Nephron (organoid): Measurements from ENCODE around the gene TMEM63B.
"Not testable (repeated sequence)": the region's sequence is repeated elsewhere in the genome, so short reads cannot be mapped to it uniquely, and the experiment has no call there.

Experiments
- H3K27ac Mint-ChIP-seq, 3 experiments: 2 replicates each; pipeline ENCODE4 v1.8.0; 2020; ENCODE audit warnings: mixed read lengths in 3 of 3, mild to moderate bottlenecking in 2 of 3, moderate library complexity in 1 of 3
- H3K27me3 Mint-ChIP-seq: 2 replicates; pipeline ENCODE4 v1.8.0; 2021; ENCODE audit warnings: low read depth, mild to moderate bottlenecking, moderate library complexity, mixed read lengths
- H3K36me3 Mint-ChIP-seq: 2 replicates; pipeline ENCODE4 v1.8.0; 2020; ENCODE audit warnings: low read depth, mixed read lengths
- H3K4me1 Mint-ChIP-seq: 2 replicates; pipeline ENCODE4 v1.8.0; 2020; ENCODE audit warnings: mixed read lengths
- H3K4me3 Mint-ChIP-seq, 3 experiments: 2 replicates each; pipeline ENCODE4 v1.8.0; 2020; ENCODE audit warnings: mild to moderate bottlenecking in 3 of 3, mixed read lengths in 3 of 3, moderate library complexity in 2 of 3
- H3K9me3 Mint-ChIP-seq: 2 replicates; pipeline ENCODE4 v1.8.0; 2020; ENCODE audit warnings: mixed read lengths
- CTCF ChIP-seq, 3 experiments: fragments of 200-600 bp; sonication (generic); IDR thresholded peaks; one replicate each; pipeline ENCODE4 v1.5.0; 2021; ENCODE audit warnings: antibody characterized with exemption in 3 of 3; ENCODE audit not compliant: unreplicated experiment in 3 of 3

The TMEM63B gene

GRCh38 chr6:44093750-44094402, 33.5 kb upstream of the TMEM63B start:
- Mint-ChIP-seq H3K9me3 (no peaks in the 10 kb centered on the region), H3K27me3 (no peaks in the 10 kb centered on the region), H3K36me3 (peaks cover 19% of the 10 kb centered on the region), H3K4me1 (no peaks in the 10 kb centered on the region), H3K4me3 (no peak overlapping the region), H3K27ac (peak overlapping the region in 1 of 3 experiments; percentile 82)
- no peak for TF ChIP-seq CTCF (IDR thresholded peaks at IDR 0.05; ENCODE audit: unreplicated experiment in 3 of 3)

- H3K9me3 Mint-ChIP-seq, result no peaks in the 10 kb centered on the region
- H3K4me3 Mint-ChIP-seq, result no peak overlapping the region
- H3K27me3 Mint-ChIP-seq, result no peaks in the 10 kb centered on the region
- H3K36me3 Mint-ChIP-seq, result peaks cover 20% of the 10 kb centered on the region
- no peaks in the 10 kb centered on the region for H3K4me1 Mint-ChIP-seq
- TF ChIP-seq CTCF (IDR thresholded peaks at IDR 0.05; ENCODE audit: unreplicated experiment in 3 of 3), result no peak
- H3K27ac Mint-ChIP-seq, result peak overlapping the region in 2 of 3 experiments; percentile 35 to 82
Measured at GRCh38 chr6:44094403-44095242, 32.7 kb upstream of the TMEM63B start.

GRCh38 chr6:44095243-44095623, 32.1 kb upstream of the TMEM63B start:
- peak overlapping the region in 1 of 3 experiments; percentile 82 for H3K27ac Mint-ChIP-seq
- not testable (repeated sequence) for H3K4me3 Mint-ChIP-seq, H3K4me1 Mint-ChIP-seq, H3K9me3 Mint-ChIP-seq, H3K27me3 Mint-ChIP-seq
- H3K36me3 Mint-ChIP-seq, result peaks cover 22% of the 10 kb centered on the region

- H3K36me3 Mint-ChIP-seq, result peaks cover 16% of the 10 kb centered on the region
- no peaks in the 10 kb centered on the region for H3K27me3 Mint-ChIP-seq
- H3K9me3 Mint-ChIP-seq, result no peaks in the 10 kb centered on the region
- TF ChIP-seq CTCF (IDR thresholded peaks at IDR 0.05; ENCODE audit: unreplicated experiment in 3 of 3), result peak; percentile 73 to 80 (median 78)
- H3K4me1 Mint-ChIP-seq, result no peaks in the 10 kb centered on the region
- peak overlapping the region in 1 of 3 experiments; percentile 65 for H3K27ac Mint-ChIP-seq
- H3K4me3 Mint-ChIP-seq, result no peak overlapping the region
Measured at GRCh38 chr6:44096612-44097011, 30.7 kb upstream of the TMEM63B start.

- Mint-ChIP-seq H3K9me3 (no peaks in the 10 kb centered on the region), H3K4me1 (no peaks in the 10 kb centered on the region), H3K27me3 (no peaks in the 10 kb centered on the region), H3K36me3 (peaks cover 15% of the 10 kb centered on the region), H3K27ac (no peak overlapping the region), H3K4me3 (no peak overlapping the region)
- no peak for TF ChIP-seq CTCF (IDR thresholded peaks at IDR 0.05; ENCODE audit: unreplicated experiment in 3 of 3)
Measured at GRCh38 chr6:44097782-44098317, 29.5 kb upstream of the TMEM63B start.

GRCh38 chr6:44099192-44099591, 28.2 kb upstream of the TMEM63B start:
- Mint-ChIP-seq H3K27ac (no peak overlapping the region), H3K27me3 (no peaks in the 10 kb centered on the region), H3K4me1 (no peaks in the 10 kb centered on the region), H3K36me3 (peaks cover 19% of the 10 kb centered on the region), H3K9me3 (no peaks in the 10 kb centered on the region), H3K4me3 (no peak overlapping the region)
- no peak for TF ChIP-seq CTCF (IDR thresholded peaks at IDR 0.05; ENCODE audit: unreplicated experiment in 3 of 3)
